ENCODE measurements around the gene ATP1A2. TPM values are rescaled to one million over a fixed set of nuclear protein-coding genes. Genes with fewer than 3 reads are reported as not detected.

Gene ATP1A2
- total and polyA plus RNA-seq, 4 donors, result 0.09 to 1.5 (median 0.29) TPM

- Histone ChIP-seq H3K9ac (ENCODE audit: low read depth in 1 of 2, low read length in 2 of 2) (no peak overlapping the region), H3K36me3 (ENCODE audit: control insufficient read depth in 4 of 4, insufficient read depth in 3 of 4, low read depth in 1 of 4, low read length in 3 of 4) (no peaks in the 10 kb centered on the region), H3K4me3 (ENCODE audit: low read depth in 1 of 3, low read length in 3 of 3) (no peak overlapping the region), H3K27me3 (ENCODE audit: control insufficient read depth in 4 of 4, insufficient read depth in 4 of 4, low read length in 3 of 4) (no peaks in the 10 kb centered on the region), H3K27ac (ENCODE audit: low read depth in 1 of 2, low read length in 2 of 2) (no peak overlapping the region), H3K9me3 (ENCODE audit: control insufficient read depth in 4 of 4, low read length in 3 of 4) (no peaks in the 10 kb centered on the region), H3K4me1 (ENCODE audit: control insufficient read depth in 4 of 4, insufficient read depth in 4 of 4, low read length in 3 of 4) (no peaks in the 10 kb centered on the region)
- TF ChIP-seq HNF4A (conservative IDR thresholded peaks at IDR 0.05) (no peak), YY1 (IDR thresholded peaks at IDR 0.05) (no peak), RAD21 (IDR thresholded peaks at IDR 0.05) (no peak), GABPA (IDR thresholded peaks at IDR 0.05 in 1 of 2, conservative IDR thresholded peaks at IDR 0.05 in 1 of 2) (no peak), TAF1 (conservative IDR thresholded peaks at IDR 0.05) (no peak), ZBTB33 (IDR thresholded peaks at IDR 0.05) (no peak), REST (IDR thresholded peaks at IDR 0.05) (no peak), NR2F2 (IDR thresholded peaks at IDR 0.05) (no peak), EGR1 (IDR thresholded peaks at IDR 0.05; ENCODE audit: low read depth in 2 of 2) (no peak), RXRA (IDR thresholded peaks at IDR 0.05) (no peak), FOXA1 (IDR thresholded peaks at IDR 0.05) (no peak)
- TF ChIP-seq, protein P1, sequence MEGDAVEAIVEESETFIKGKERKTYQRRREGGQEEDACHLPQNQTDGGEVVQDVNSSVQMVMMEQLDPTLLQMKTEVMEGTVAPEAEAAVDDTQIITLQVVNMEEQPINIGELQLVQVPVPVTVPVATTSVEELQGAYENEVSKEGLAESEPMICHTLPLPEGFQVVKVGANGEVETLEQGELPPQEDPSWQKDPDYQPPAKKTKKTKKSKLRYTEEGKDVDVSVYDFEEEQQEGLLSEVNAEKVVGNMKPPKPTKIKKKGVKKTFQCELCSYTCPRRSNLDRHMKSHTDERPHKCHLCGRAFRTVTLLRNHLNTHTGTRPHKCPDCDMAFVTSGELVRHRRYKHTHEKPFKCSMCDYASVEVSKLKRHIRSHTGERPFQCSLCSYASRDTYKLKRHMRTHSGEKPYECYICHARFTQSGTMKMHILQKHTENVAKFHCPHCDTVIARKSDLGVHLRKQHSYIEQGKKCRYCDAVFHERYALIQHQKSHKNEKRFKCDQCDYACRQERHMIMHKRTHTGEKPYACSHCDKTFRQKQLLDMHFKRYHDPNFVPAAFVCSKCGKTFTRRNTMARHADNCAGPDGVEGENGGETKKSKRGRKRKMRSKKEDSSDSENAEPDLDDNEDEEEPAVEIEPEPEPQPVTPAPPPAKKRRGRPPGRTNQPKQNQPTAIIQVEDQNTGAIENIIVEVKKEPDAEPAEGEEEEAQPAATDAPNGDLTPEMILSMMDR (IDR thresholded peaks at IDR 0.05; ENCODE audit: low read depth, low read length, missing input control), result no peak
- WGBS, result 82% methylated on average over 2 of the region's 2 CpGs
- DNase-seq (ENCODE audit: low spot score), result no peak
Measured at GRCh38 chr1:160162931-160163330, 47.4 kb downstream of the ATP1A2 start.

DNA sequence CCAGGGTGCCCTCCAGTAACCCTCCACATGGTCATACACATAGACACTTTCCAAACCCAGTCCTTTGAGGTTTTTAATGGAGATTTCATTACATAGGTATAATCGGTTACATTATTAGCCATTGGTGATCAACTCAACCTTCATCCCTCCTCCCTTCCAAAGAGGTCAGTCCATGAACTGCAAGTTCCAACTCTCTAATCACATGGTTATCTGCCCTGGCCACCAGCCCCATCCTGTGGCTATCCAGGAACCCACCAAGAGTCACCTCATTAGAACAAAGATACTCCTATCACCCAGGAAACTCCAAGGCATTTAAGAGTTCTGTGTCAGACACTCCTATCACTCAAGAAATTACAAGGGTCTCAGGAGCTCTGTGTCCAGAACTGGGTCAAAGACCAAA is 48.1 kb downstream of the ATP1A2 start:
- TF ChIP-seq RAD21 (IDR thresholded peaks at IDR 0.05) (peak in 1 of 2 donors; percentile 34), YY1 (IDR thresholded peaks at IDR 0.05) (no peak), NR2F2 (IDR thresholded peaks at IDR 0.05) (no peak), TAF1 (conservative IDR thresholded peaks at IDR 0.05) (no peak)
- TF ChIP-seq, protein P1 (IDR thresholded peaks at IDR 0.05; ENCODE audit: low read depth, low read length, missing input control), result peak; percentile 7
- Histone ChIP-seq H3K9me3 (ENCODE audit: control insufficient read depth in 4 of 4, low read length in 3 of 4) (no peaks in the 10 kb centered on the region), H3K27me3 (ENCODE audit: control insufficient read depth in 4 of 4, insufficient read depth in 4 of 4, low read length in 3 of 4) (no peaks in the 10 kb centered on the region), H3K4me3 (ENCODE audit: low read depth in 1 of 3, low read length in 3 of 3) (no peak overlapping the region), H3K9ac (ENCODE audit: low read depth in 1 of 2, low read length in 2 of 2) (no peak overlapping the region), H3K27ac (ENCODE audit: low read depth in 1 of 2, low read length in 2 of 2) (no peak overlapping the region), H3K36me3 (ENCODE audit: control insufficient read depth in 4 of 4, insufficient read depth in 3 of 4, low read depth in 1 of 4, low read length in 3 of 4) (no peaks in the 10 kb centered on the region), H3K4me1 (ENCODE audit: control insufficient read depth in 4 of 4, insufficient read depth in 4 of 4, low read length in 3 of 4) (no peaks in the 10 kb centered on the region)
- WGBS, result 94% methylated on average over 1 of the region's 1 CpG
- no peak for DNase-seq (ENCODE audit: low spot score)
